Mesenchymal stem cell (in vitro differentiated cells and primary cell): Measurements from ENCODE around the gene KPTN.

ENCODE experiments used
- DNase-seq: peaks from one replicate; pipeline ENCODE4 v3.0.0-alpha.2; 2013
- H2AFZ ChIP-seq: one replicate; pipeline ENCODE4 v1.6.1; 2013; ENCODE audit warnings: low read depth, mild to moderate bottlenecking, control low read depth, inconsistent platforms, low read length, moderate library complexity
- H2AK5ac ChIP-seq: 2 replicates; pipeline ENCODE4 v1.6.1; 2013; ENCODE audit warnings: low read length, moderate library complexity, mild to moderate bottlenecking, inconsistent platforms; ENCODE audit not compliant: severe bottlenecking
- H2BK120ac ChIP-seq: one replicate; pipeline ENCODE4 v1.6.1; 2013; ENCODE audit warnings: low read depth, mild to moderate bottlenecking, inconsistent platforms, low read length, moderate library complexity
- H2BK12ac ChIP-seq, 2 experiments: one replicate each; pipeline ENCODE4 v1.6.1; 2013; ENCODE audit warnings: inconsistent platforms in 2 of 2, low read length in 2 of 2, mild to moderate bottlenecking in 2 of 2, moderate library complexity in 2 of 2, control low read depth in 1 of 2
- H2BK15ac ChIP-seq: one replicate; pipeline ENCODE4 v1.6.1; 2013; ENCODE audit warnings: mild to moderate bottlenecking, low read depth, inconsistent platforms; ENCODE audit not compliant: poor library complexity, severe bottlenecking
- H2BK5ac ChIP-seq: 2 replicates; pipeline ENCODE4 v1.6.1; 2013; ENCODE audit warnings: low read depth, mild to moderate bottlenecking, low read length, control low read depth, inconsistent platforms; ENCODE audit not compliant: poor library complexity, severe bottlenecking
- H3K14ac ChIP-seq, 2 experiments: one replicate each; pipeline ENCODE4 v1.6.1; 2013; ENCODE audit warnings: inconsistent platforms in 2 of 2, low read length in 2 of 2, control low read depth in 1 of 2, mild to moderate bottlenecking in 1 of 2, moderate library complexity in 1 of 2
- H3K18ac ChIP-seq, 2 experiments: one replicate each; pipeline ENCODE4 v1.6.1; 2013; ENCODE audit warnings: inconsistent platforms in 2 of 2, low read length in 2 of 2, control low read depth in 1 of 2, low read depth in 1 of 2, mild to moderate bottlenecking in 1 of 2
- H3K23ac ChIP-seq, 2 experiments: one replicate each; pipeline ENCODE4 v1.6.1; 2013; ENCODE audit warnings: inconsistent platforms in 2 of 2, low read length in 2 of 2, mild to moderate bottlenecking in 2 of 2, moderate library complexity in 2 of 2, control low read depth in 1 of 2
- H3K27ac ChIP-seq: 2 replicates; pipeline ENCODE4 v1.5.1; 2013; ENCODE audit warnings: mild to moderate bottlenecking, moderate library complexity, low read length, control low read depth, inconsistent platforms; ENCODE audit not compliant: poor library complexity, severe bottlenecking
- H3K27me3 ChIP-seq, 2 experiments: 2 replicates each; pipeline versions ENCODE4 v1.6.1 to v1.7.0; 2013; ENCODE audit warnings: low read length in 2 of 2, mild to moderate bottlenecking in 2 of 2, moderate library complexity in 2 of 2, control low read depth in 1 of 2, inconsistent platforms in 1 of 2; ENCODE audit not compliant: control insufficient read depth in 1 of 2, insufficient read depth in 1 of 2
- H3K36me3 ChIP-seq, 2 experiments: 2 replicates each; pipeline versions ENCODE4 v1.6.1 to v1.7.0; 2013; ENCODE audit warnings: low read length in 2 of 2, control low read depth in 1 of 2, inconsistent platforms in 1 of 2, low read depth in 1 of 2, mild to moderate bottlenecking in 1 of 2; ENCODE audit not compliant: insufficient read depth in 2 of 2, control insufficient read depth in 1 of 2
- H3K4ac ChIP-seq, 2 experiments: one replicate each; pipeline ENCODE4 v1.6.1; 2013; ENCODE audit warnings: inconsistent platforms in 2 of 2, low read length in 2 of 2, mild to moderate bottlenecking in 2 of 2, moderate library complexity in 2 of 2, control low read depth in 1 of 2, low read depth in 1 of 2
- H3K4me1 ChIP-seq: 2 replicates; pipeline ENCODE4 v1.6.1; 2013; ENCODE audit warnings: low read depth, low read length, control low read depth; ENCODE audit not compliant: control insufficient read depth, insufficient read depth
- H3K4me2 ChIP-seq: 2 replicates; pipeline ENCODE4 v1.6.1; 2013; ENCODE audit warnings: low read length, mild to moderate bottlenecking, inconsistent platforms; ENCODE audit not compliant: poor library complexity, severe bottlenecking
- H3K4me3 ChIP-seq, 2 experiments: 2 replicates each; pipeline versions ENCODE4 v1.5.1 to v1.7.0; 2013; ENCODE audit warnings: low read length in 2 of 2, mild to moderate bottlenecking in 2 of 2, control low read depth in 1 of 2, low read depth in 1 of 2; ENCODE audit not compliant: insufficient read depth in 1 of 2
- H3K79me1 ChIP-seq: replicated peaks from 2 replicates; pipeline ENCODE4 v1.6.1; 2013; ENCODE audit warnings: mild to moderate bottlenecking, control low read depth, low read length, inconsistent platforms; ENCODE audit not compliant: poor library complexity, severe bottlenecking
- H3K9ac ChIP-seq: 2 replicates; pipeline ENCODE4 v1.7.0; 2013; ENCODE audit warnings: mild to moderate bottlenecking, low read length, moderate library complexity
- H3K9me3 ChIP-seq: 2 replicates; pipeline ENCODE4 v1.7.0; 2013; ENCODE audit warnings: mild to moderate bottlenecking, low read length; ENCODE audit not compliant: control insufficient read depth
- H4K8ac ChIP-seq: one replicate; pipeline ENCODE4 v1.6.1; 2013; ENCODE audit warnings: inconsistent platforms, mild to moderate bottlenecking, low read length, moderate library complexity
- H4K91ac ChIP-seq: one replicate; pipeline ENCODE4 v1.6.1; 2013; ENCODE audit warnings: mild to moderate bottlenecking, low read length, inconsistent platforms
- WGBS: methylation state at CpG from one replicate; pipeline ENCODE4 v1.1.7; 2013; ENCODE audit warnings: mixed read lengths; 5-methylcytosine and 5-hydroxymethylcytosine counted together

The KPTN gene

GRCh38 chr19:47443331-47443730 lies 40.7 kb downstream of the KPTN start:
- no peak for DNase-seq
- Histone ChIP-seq H4K8ac (no peak overlapping the region), H4K91ac (no peak overlapping the region), H2AK5ac (no peak overlapping the region), H2AFZ (no peak overlapping the region), H3K4me3 (no peak overlapping the region), H3K9ac (no peak overlapping the region), H2BK12ac (no peak overlapping the region), H3K4me1 (peaks cover 20% of the 10 kb centered on the region), H2BK5ac (no peak overlapping the region), H3K4ac (no peak overlapping the region), H3K18ac (no peak overlapping the region), H3K14ac (no peak overlapping the region), H3K4me2 (no peak overlapping the region), H3K27ac (no peak overlapping the region), H3K79me1 (no peaks in the 10 kb centered on the region), H2BK120ac (no peak overlapping the region), H3K36me3 (no peaks in the 10 kb centered on the region), H3K9me3 (no peaks in the 10 kb centered on the region), H2BK15ac (no peak overlapping the region), H3K27me3 (peaks cover 68 to 88% of the 10 kb centered on the region in 2 experiments), H3K23ac (no peak overlapping the region)
- WGBS, result 71% methylated on average over 12 of the region's 12 CpGs

- H4K91ac ChIP-seq, result no peak overlapping the region
- no peaks in the 10 kb centered on the region for H3K36me3 ChIP-seq
- no peak overlapping the region for H2AFZ ChIP-seq
- H3K4me2 ChIP-seq, result no peak overlapping the region
- H3K27ac ChIP-seq, result no peak overlapping the region
- H3K9me3 ChIP-seq, result no peaks in the 10 kb centered on the region
- no peak for DNase-seq
- no peak overlapping the region for H2BK5ac ChIP-seq
- H3K14ac ChIP-seq, result no peak overlapping the region
- no peak overlapping the region for H2BK15ac ChIP-seq
- H2AK5ac ChIP-seq, result no peak overlapping the region
- H3K4me3 ChIP-seq, result no peak overlapping the region
- H3K79me1 ChIP-seq, result no peaks in the 10 kb centered on the region
- H3K23ac ChIP-seq, result no peak overlapping the region
- H2BK120ac ChIP-seq, result no peak overlapping the region
- no peak overlapping the region for H3K4ac ChIP-seq
- no peak overlapping the region for H2BK12ac ChIP-seq
- peaks cover 39 to 85% of the 10 kb centered on the region in 2 experiments for H3K27me3 ChIP-seq
- H3K18ac ChIP-seq, result no peak overlapping the region
- no peak overlapping the region for H4K8ac ChIP-seq
- WGBS, result 22% methylated on average over 5 of the region's 5 CpGs
- H3K4me1 ChIP-seq, result peaks cover 1% of the 10 kb centered on the region
- H3K9ac ChIP-seq, result no peak overlapping the region
Observed at GRCh38 chr19:47438793-47439220, 45.2 kb downstream of the KPTN start.

- H3K4me2 ChIP-seq, result no peak overlapping the region
- H3K4me3 ChIP-seq, result no peak overlapping the region
- no peak overlapping the region for H3K9ac ChIP-seq
- 48% methylated on average over 12 of the region's 12 CpGs for WGBS
- H4K8ac ChIP-seq, result no peak overlapping the region
- peaks cover 1% of the 10 kb centered on the region for H3K4me1 ChIP-seq
- no peaks in the 10 kb centered on the region for H3K36me3 ChIP-seq
- H3K27ac ChIP-seq, result no peak overlapping the region
- H3K4ac ChIP-seq, result no peak overlapping the region
- no peak overlapping the region for H4K91ac ChIP-seq
- H3K23ac ChIP-seq, result no peak overlapping the region
- no peaks in the 10 kb centered on the region for H3K79me1 ChIP-seq
- no peak overlapping the region for H2AFZ ChIP-seq
- peaks cover 26 to 75% of the 10 kb centered on the region in 2 experiments for H3K27me3 ChIP-seq
- no peak for DNase-seq
- H3K14ac ChIP-seq, result no peak overlapping the region
- H2BK120ac ChIP-seq, result no peak overlapping the region
- no peak overlapping the region for H2BK12ac ChIP-seq
- H2BK15ac ChIP-seq, result no peak overlapping the region
- no peak overlapping the region for H2BK5ac ChIP-seq
- H2AK5ac ChIP-seq, result no peak overlapping the region
- H3K18ac ChIP-seq, result no peak overlapping the region
- no peaks in the 10 kb centered on the region for H3K9me3 ChIP-seq
Observed at GRCh38 chr19:47437500-47437899, 46.5 kb downstream of the KPTN start.

DNA sequence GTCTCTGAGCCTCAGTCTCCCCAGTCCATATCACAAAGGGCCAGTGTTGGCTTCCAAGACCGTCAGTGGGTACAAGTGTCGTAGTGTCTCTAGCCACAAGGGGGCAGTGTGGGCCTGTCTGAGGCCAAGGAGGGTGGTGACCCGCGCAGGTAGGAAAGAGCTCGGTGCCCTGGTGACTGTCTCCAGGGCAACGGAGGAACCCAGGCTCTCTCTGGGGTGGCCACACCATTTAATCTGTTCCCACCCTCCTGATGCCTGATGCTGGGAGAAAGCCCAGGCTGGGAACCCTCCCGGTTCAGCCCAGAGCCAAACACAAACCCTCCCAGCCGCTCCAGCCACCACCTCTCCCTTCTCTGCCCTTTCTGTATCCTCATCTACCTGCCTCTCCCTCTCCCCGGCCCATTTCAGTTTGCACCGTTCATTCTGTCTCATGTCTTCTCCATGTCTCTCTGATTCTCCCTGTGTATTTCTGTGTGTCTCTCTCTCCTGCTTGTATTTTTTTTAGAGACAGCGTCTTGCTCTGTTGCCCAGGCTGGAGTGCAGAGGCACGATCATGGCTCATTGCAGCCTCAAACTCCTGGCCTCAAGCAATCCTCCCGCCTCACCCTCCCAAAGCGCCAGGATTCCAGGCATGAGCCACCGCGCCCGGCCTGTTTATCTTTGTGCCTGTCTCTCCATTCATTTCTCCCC lies 47.2 kb downstream of the KPTN start:
- no peak overlapping the region for H2BK5ac ChIP-seq
- peaks cover 1% of the 10 kb centered on the region for H3K4me1 ChIP-seq
- no peak overlapping the region for H3K4ac ChIP-seq
- no peak overlapping the region for H3K9ac ChIP-seq
- H3K79me1 ChIP-seq, result no peaks in the 10 kb centered on the region
- H2AFZ ChIP-seq, result no peak overlapping the region
- peaks cover 25 to 73% of the 10 kb centered on the region in 2 experiments for H3K27me3 ChIP-seq
- H3K18ac ChIP-seq, result no peak overlapping the region
- no peaks in the 10 kb centered on the region for H3K36me3 ChIP-seq
- peak; percentile 57 for DNase-seq
- no peak overlapping the region for H3K23ac ChIP-seq
- H3K4me3 ChIP-seq, result no peak overlapping the region
- no peak overlapping the region for H4K8ac ChIP-seq
- H3K27ac ChIP-seq, result no peak overlapping the region
- H2BK15ac ChIP-seq, result no peak overlapping the region
- no peak overlapping the region for H2AK5ac ChIP-seq
- no peak overlapping the region for H3K4me2 ChIP-seq
- no peak overlapping the region for H4K91ac ChIP-seq
- no peak overlapping the region for H2BK120ac ChIP-seq
- H3K14ac ChIP-seq, result no peak overlapping the region
- no peaks in the 10 kb centered on the region for H3K9me3 ChIP-seq
- 35% methylated on average over 17 of the region's 17 CpGs for WGBS
- no peak overlapping the region for H2BK12ac ChIP-seq
